Esophagus muscularis mucosa (tissue), 4 donors: ENCODE results near the gene TRAPPC3. TPM values are rescaled to one million over a fixed set of nuclear protein-coding genes. Genes with fewer than 3 reads are reported as not detected.

Source experiments
- DNase-seq: peaks from one replicate; pipeline ENCODE4 v3.0.0-alpha.2; 2017; ENCODE audit errors: extremely low spot score
- H3K27ac ChIP-seq, 4 donors: fragments of 200-600 bp; sonication (generic); replicated peaks in 1 of 4; 1 replicate in 3 of 4; 2 replicates in 1 of 4; pipeline ENCODE4 v1.5.1; 2016 to 2019; ENCODE audit warnings: mild to moderate bottlenecking in 1 of 4
- H3K27me3 ChIP-seq, 4 donors: fragments of 200-600 bp; sonication (generic); one replicate each; pipeline versions ENCODE4 v1.5.1 to v1.6.0; 2016 to 2019
- H3K36me3 ChIP-seq, 4 donors: fragments of 200-600 bp; sonication (generic); one replicate each; pipeline ENCODE4 v1.5.1; 2016 to 2019
- H3K4me1 ChIP-seq, 4 donors: fragments of 200-600 bp; sonication (generic); one replicate each; pipeline ENCODE4 v1.5.1; 2016 to 2019
- H3K4me3 ChIP-seq, 4 donors: fragments of 200-600 bp; sonication (generic); 1 replicate in 2 of 4; 2 replicates in 2 of 4; pipeline ENCODE4 v1.5.1; 2016 to 2019; ENCODE audit warnings: mild to moderate bottlenecking in 4 of 4, moderate library complexity in 1 of 4
- H3K9me3 ChIP-seq, 4 donors: fragments of 200-600 bp; sonication (generic); 1 replicate in 3 of 4; 2 replicates in 1 of 4; pipeline ENCODE4 v1.5.1; 2016 to 2019
- EP300 ChIP-seq: sonication (generic); formaldehyde crosslinking; IDR thresholded peaks from one replicate; pipeline ENCODE4 v1.6.1; 2017; ENCODE audit warnings: antibody characterized with exemption
- POLR2A ChIP-seq: fragments of 450-650 bp; IDR thresholded peaks from one replicate; pipeline ENCODE4 v1.6.1; 2017; ENCODE audit warnings: antibody characterized with exemption, moderate library complexity, mild to moderate bottlenecking, low read depth
- POLR2AphosphoS5 ChIP-seq, 2 donors: sonication (generic); formaldehyde crosslinking; IDR thresholded peaks; one replicate each; pipeline ENCODE4 v1.6.1; 2017; ENCODE audit warnings: antibody characterized with exemption in 2 of 2
- WGBS: methylation state at CpG from one replicate; pipeline ENCODE4 v1.1.5; 2018; 5-methylcytosine and 5-hydroxymethylcytosine counted together
- intact Hi-C: fragments of 100-400 bp; cut with DNase I; formaldehyde crosslinking; loops from one replicate; pipeline ENCODE4 v1.15.1; 2023
- total RNA-seq, 4 donors: library from RNA; depleted of rRNA; stranded (reverse); fragments of >200 nt; gene quantifications; one replicate each; pipeline versions ENCODE4 v1.1.0 to v1.2.1, GENCODE V29; 2016
- TF ChIP-seq, protein P1 (sequence below), 3 experiments: fragments of 200-600 bp in 2 of 3; fragments of 450-650 bp in 1 of 3; sonication (generic) in 2 of 3; IDR thresholded peaks; one replicate each; pipeline ENCODE4 v1.5.1; 2017 to 2019; ENCODE audit warnings: antibody characterized with exemption in 3 of 3, mild to moderate bottlenecking in 2 of 3, moderate library complexity in 1 of 3

TRAPPC3 gene
- total RNA-seq, 4 donors from 2014 or later = 97.9 to 164 (median 122) TPM

DNA sequence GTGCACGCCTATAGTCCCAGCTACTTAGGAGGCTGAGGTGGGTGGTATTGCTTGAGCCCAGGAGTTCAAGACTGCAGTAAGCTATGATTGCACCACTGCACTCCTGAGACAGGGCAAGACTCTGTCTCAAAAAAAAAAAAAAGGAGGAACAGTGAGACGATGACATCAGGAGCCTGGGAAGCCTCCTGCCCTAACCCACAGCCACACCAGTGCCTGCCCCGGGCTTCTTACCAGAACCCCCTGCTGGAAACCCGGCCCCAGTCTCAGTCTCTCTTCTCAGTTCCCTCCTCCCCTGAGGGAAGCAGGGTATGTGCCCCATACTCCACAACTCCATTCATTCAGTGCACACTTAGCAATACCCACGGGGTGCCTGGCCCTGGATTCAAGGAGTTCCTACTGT lies 33.4 kb downstream of the TRAPPC3 start:
- intact Hi-C loops = no loop called here
- TF ChIP-seq POLR2AphosphoS5 (IDR thresholded peaks at IDR 0.05) = no peak
- TF ChIP-seq POLR2A = no peak
- TF ChIP-seq, protein P1, sequence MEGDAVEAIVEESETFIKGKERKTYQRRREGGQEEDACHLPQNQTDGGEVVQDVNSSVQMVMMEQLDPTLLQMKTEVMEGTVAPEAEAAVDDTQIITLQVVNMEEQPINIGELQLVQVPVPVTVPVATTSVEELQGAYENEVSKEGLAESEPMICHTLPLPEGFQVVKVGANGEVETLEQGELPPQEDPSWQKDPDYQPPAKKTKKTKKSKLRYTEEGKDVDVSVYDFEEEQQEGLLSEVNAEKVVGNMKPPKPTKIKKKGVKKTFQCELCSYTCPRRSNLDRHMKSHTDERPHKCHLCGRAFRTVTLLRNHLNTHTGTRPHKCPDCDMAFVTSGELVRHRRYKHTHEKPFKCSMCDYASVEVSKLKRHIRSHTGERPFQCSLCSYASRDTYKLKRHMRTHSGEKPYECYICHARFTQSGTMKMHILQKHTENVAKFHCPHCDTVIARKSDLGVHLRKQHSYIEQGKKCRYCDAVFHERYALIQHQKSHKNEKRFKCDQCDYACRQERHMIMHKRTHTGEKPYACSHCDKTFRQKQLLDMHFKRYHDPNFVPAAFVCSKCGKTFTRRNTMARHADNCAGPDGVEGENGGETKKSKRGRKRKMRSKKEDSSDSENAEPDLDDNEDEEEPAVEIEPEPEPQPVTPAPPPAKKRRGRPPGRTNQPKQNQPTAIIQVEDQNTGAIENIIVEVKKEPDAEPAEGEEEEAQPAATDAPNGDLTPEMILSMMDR (IDR thresholded peaks at IDR 0.05) = no peak
- no peak for TF ChIP-seq EP300
- Histone ChIP-seq H3K36me3 (no peaks in the 10 kb centered on the region), H3K9me3 (no peaks in the 10 kb centered on the region), H3K27me3 (no peaks in the 10 kb centered on the region), H3K4me1 (peaks cover 4 to 57% (median 51%) of the 10 kb centered on the region in 4 donors), H3K4me3 (no peak overlapping the region), H3K27ac (peak overlapping the region; percentile 74 to 83 (median 78))
- WGBS = 49% methylated on average over 5 of the region's 5 CpGs
- DNase-seq = no peak

DNA sequence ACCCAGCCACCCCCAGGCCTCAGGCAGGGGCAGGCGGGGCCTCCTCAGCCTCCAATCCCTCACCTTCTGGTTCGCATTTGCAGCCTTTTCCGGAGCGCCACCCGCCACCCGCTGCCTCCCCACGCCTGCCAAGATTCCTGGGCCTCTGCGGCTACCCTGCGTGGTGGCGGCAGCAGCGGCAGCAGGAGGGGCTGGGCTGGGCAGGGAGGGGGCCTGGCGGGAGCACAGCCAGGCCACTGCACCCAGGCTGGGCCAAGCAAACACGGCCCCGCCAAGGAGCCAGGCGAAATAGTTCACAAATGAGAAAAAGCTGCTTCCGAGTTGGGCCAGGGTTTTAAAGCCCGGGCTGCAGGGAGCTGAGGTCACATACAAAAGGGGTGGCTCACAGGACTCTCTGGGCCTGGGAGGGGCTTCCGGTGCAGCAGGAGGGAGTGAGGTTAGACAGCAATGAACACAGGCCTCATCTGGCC lies 34.1 kb downstream of the TRAPPC3 start:
- H3K27me3 ChIP-seq = no peaks in the 10 kb centered on the region
- TF ChIP-seq POLR2AphosphoS5 (IDR thresholded peaks at IDR 0.05) (peak in 1 of 2 donors; percentile 23), POLR2A (no peak)
- DNase-seq = no peak
- no peaks in the 10 kb centered on the region for H3K9me3 ChIP-seq
- intact Hi-C loops = no loop called here
- H3K4me1 ChIP-seq = peaks cover 4 to 54% (median 50%) of the 10 kb centered on the region in 4 donors
- peak overlapping the region; percentile 74 to 83 (median 78) for H3K27ac ChIP-seq
- H3K36me3 ChIP-seq = no peaks in the 10 kb centered on the region
- 61% methylated on average over 5 of the region's 18 CpGs for WGBS
- H3K4me3 ChIP-seq = no peak overlapping the region

DNA sequence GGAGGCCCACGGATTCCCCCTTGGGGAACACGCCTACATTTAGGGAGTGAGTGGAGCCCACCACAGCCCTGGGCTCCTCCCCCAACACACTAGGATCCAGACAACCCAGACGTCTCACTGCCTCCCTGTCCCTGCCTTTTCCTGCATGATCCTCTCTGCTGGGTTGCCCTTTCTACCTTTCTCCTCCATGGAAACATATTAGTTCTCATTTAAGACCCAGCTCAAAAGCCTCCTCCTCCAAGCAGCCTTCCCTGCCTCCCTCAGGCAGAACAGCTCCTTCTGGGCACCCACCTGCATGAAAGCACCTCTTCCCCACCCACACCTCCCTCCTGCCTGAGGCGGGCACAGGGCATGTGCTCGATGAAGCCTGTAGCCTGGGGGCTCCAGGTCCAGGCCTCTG lies 34.9 kb downstream of the TRAPPC3 start:
- H3K4me3 ChIP-seq = no peak overlapping the region
- 74% methylated on average over 5 of the region's 5 CpGs for WGBS
- no peak for DNase-seq
- H3K4me1 ChIP-seq = peaks cover 4 to 45% (median 41%) of the 10 kb centered on the region in 4 donors
- H3K27me3 ChIP-seq = no peaks in the 10 kb centered on the region
- intact Hi-C loops = no loop called here
- no peaks in the 10 kb centered on the region for H3K36me3 ChIP-seq
- no peaks in the 10 kb centered on the region for H3K9me3 ChIP-seq
- TF ChIP-seq, protein P1 (IDR thresholded peaks at IDR 0.05) = no peak
- TF ChIP-seq EP300 (no peak), POLR2AphosphoS5 (IDR thresholded peaks at IDR 0.05) (no peak), POLR2A (no peak)
- H3K27ac ChIP-seq = peak overlapping the region; percentile 74 to 83 (median 78)

DNA sequence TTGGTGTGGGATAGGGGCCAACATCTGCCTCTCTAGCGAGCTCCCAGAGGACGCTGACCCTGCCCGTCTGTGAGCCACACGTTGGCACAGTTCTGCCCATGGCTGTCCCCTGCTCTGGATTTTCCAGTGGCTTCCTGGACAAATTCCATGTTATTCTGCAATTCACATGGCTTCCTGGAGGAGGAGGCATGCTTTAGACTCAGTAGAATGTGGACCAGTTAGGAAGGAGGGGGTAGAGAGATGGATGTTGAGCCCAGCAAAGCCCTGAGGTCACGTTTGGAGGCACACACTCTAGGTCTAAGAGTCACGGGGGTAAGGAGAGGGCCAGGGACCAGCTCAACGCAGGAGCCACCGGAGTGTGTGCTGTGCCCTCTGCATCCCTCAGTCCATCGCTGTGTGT lies 36.5 kb downstream of the TRAPPC3 start:
- no peak for DNase-seq

DNA sequence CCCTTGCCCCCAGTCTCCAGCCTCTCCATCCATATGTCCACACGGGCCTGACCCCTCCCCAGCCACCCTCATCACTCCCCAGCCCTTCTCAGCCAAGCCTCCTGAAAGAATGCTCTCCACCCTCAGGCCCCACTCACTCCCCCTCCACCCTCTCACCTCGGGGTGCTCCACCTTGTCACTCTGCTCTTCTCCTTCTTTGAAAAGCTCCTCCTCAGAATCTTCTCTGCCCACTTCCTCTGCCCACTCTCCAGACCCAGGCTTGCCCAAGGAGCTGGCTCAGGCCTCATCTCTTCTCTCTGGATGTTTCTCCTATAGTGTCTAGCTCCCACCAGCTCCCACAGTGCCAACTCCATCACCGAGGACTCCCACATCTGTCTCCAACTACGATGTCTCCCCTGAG lies 38.1 kb downstream of the TRAPPC3 start:
- H3K27ac ChIP-seq = no peak overlapping the region
- DNase-seq = no peak
- H3K9me3 ChIP-seq = no peaks in the 10 kb centered on the region
- H3K27me3 ChIP-seq = no peaks in the 10 kb centered on the region
- intact Hi-C loops = no loop called here
- H3K36me3 ChIP-seq = no peaks in the 10 kb centered on the region
- TF ChIP-seq, protein P1 (IDR thresholded peaks at IDR 0.05) = no peak
- no peak for TF ChIP-seq EP300
- TF ChIP-seq POLR2AphosphoS5 (IDR thresholded peaks at IDR 0.05) = no peak
- TF ChIP-seq POLR2A = no peak
- 80% methylated on average over 4 of the region's 4 CpGs for WGBS
- H3K4me1 ChIP-seq = peaks cover 4 to 17% (median 15%) of the 10 kb centered on the region in 4 donors
- H3K4me3 ChIP-seq = no peak overlapping the region

More for the DNA sequence above, 36.5 kb downstream of the TRAPPC3 start:
- intact Hi-C loops = no loop called here
- Histone ChIP-seq H3K36me3 (no peaks in the 10 kb centered on the region), H3K27ac (no peak overlapping the region), H3K4me3 (no peak overlapping the region), H3K27me3 (no peaks in the 10 kb centered on the region), H3K4me1 (peaks cover 4 to 30% (median 27%) of the 10 kb centered on the region in 4 donors), H3K9me3 (no peaks in the 10 kb centered on the region)
- TF ChIP-seq, protein P1 (IDR thresholded peaks at IDR 0.05) = no peak
- TF ChIP-seq POLR2A = no peak
- TF ChIP-seq POLR2AphosphoS5 (IDR thresholded peaks at IDR 0.05) = no peak
- TF ChIP-seq EP300 = no peak
- WGBS = 92% methylated on average over 9 of the region's 9 CpGs
